Spleen (tissue), 11 donors: ENCODE results near the gene DUSP22. TPM values are rescaled to one million over a fixed set of nuclear protein-coding genes. Genes with fewer than 3 reads are reported as not detected.

Experiments
- DNase-seq: peaks from one replicate; pipeline ENCODE4 v3.0.0-alpha.2; 2020
- H3K27ac ChIP-seq, 8 donors: fragments of 200-600 bp; sonication (generic) in 7 of 8; 1 replicate in 4 of 8; 2 replicates in 4 of 8; pipeline versions ENCODE4 v1.5.0 to v1.8.0; 2016 to 2021; ENCODE audit warnings: inconsistent platforms in 4 of 8, mild to moderate bottlenecking in 4 of 8, moderate library complexity in 1 of 8
- H3K27me3 ChIP-seq, 7 donors: fragments of 200-600 bp; sonication (generic) in 6 of 7; replicated peaks in 1 of 7; 1 replicate in 4 of 7; 2 replicates in 3 of 7; pipeline versions ENCODE4 v1.5.0 to v1.8.0; 2016 to 2021; ENCODE audit warnings: inconsistent platforms in 3 of 7, mild to moderate bottlenecking in 1 of 7
- H3K36me3 ChIP-seq, 6 donors: fragments of 200-600 bp; sonication (generic) in 5 of 6; 1 replicate in 4 of 6; 2 replicates in 2 of 6; pipeline versions ENCODE4 v1.5.0 to v1.8.0; 2016 to 2021; ENCODE audit warnings: inconsistent platforms in 2 of 6
- H3K4me1 ChIP-seq, 6 donors: fragments of 200-600 bp; sonication (generic) in 5 of 6; 1 replicate in 3 of 6; 2 replicates in 3 of 6; pipeline versions ENCODE4 v1.5.0 to v1.8.0; 2016 to 2021; ENCODE audit warnings: inconsistent platforms in 3 of 6
- H3K4me3 ChIP-seq, 8 donors: fragments of 200-600 bp; sonication (generic) in 7 of 8; 1 replicate in 4 of 8; 2 replicates in 4 of 8; pipeline versions ENCODE4 v1.5.0 to v1.8.0; 2016 to 2021; ENCODE audit warnings: inconsistent platforms in 4 of 8, mild to moderate bottlenecking in 4 of 8, moderate library complexity in 2 of 8
- H3K9me3 ChIP-seq, 8 donors: fragments of 200-600 bp; sonication (generic) in 7 of 8; 1 replicate in 4 of 8; 2 replicates in 4 of 8; pipeline versions ENCODE4 v1.5.0 to v1.8.0; 2016 to 2021; ENCODE audit warnings: inconsistent platforms in 4 of 8
- CTCF ChIP-seq, 11 experiments: fragments of 200-600 bp in 7 of 11; fragments of 450-650 bp in 4 of 11; sonication (generic) in 4 of 11; IDR thresholded peaks in 8 of 11; conservative IDR thresholded peaks in 3 of 11; 1 replicate in 7 of 11; 2 replicates in 4 of 11; pipeline versions ENCODE4 v1.4.0 to v1.8.0; 2016 to 2021; ENCODE audit warnings: antibody characterized with exemption in 11 of 11, inconsistent platforms in 4 of 11, mild to moderate bottlenecking in 1 of 11
- POLR2A ChIP-seq, 3 donors: fragments of 450-650 bp; IDR thresholded peaks; one replicate each; pipeline ENCODE4 v1.5.1; 2017; ENCODE audit warnings: antibody characterized with exemption in 3 of 3, mild to moderate bottlenecking in 1 of 3
- POLR2AphosphoS5 ChIP-seq, 3 donors: sonication (generic); formaldehyde crosslinking; IDR thresholded peaks; one replicate each; pipeline ENCODE4 v1.5.1; 2017; ENCODE audit warnings: antibody characterized with exemption in 3 of 3
- WGBS, 5 donors: extraction: QIAGEN DNeasy Blood & Tissue Kit in 3 of 5; methylation state at CpG; one replicate each; pipeline versions ENCODE4 v1.1.5 to v1.1.7; 2013 to 2018; 5-methylcytosine and 5-hydroxymethylcytosine counted together
- intact Hi-C: fragments of 100-400 bp; cut with DNase I; formaldehyde crosslinking; loops from one replicate; pipeline ENCODE4 v1.15.0; 2023; ENCODE audit warnings: low total_unique reads
- polyA plus RNA-seq, 3 donors: library from polyadenylated mRNA; stranded (reverse); fragments of 200-250 nt; gene quantifications; one replicate each; pipeline ENCODE4 v1.2.1, GENCODE V29; 2013
- total RNA-seq, 7 donors: library from RNA; depleted of rRNA in 3 of 7; stranded (reverse); fragments of >200 nt in 3 of 7; fragmentation: NEBNext Ultra II Directional in 4 of 7; extraction: Animal tissue kit (Norgen Biotek cat#: 25700) in 4 of 7; gene quantifications; one replicate each; pipeline versions ENCODE4 v1.1.0 to v1.2.1, GENCODE V29; 2016 to 2021
- donor health status: healthy with polysubstance abuse.
- donor health status: DM: no; HTN: no; CAD: no; lungs with moderate emphysema.
- donor health status: DM: no; HTN: no; CAD: no.
- donor health status: Bipolar disorder and iron deficiency.
- donor health status: healthy.
- donor health status: DM: no; HTN: no; CAD: no.
- donor health status: DM: yes; HTN: yes; CAD: no.

DUSP22 gene
- total and polyA plus RNA-seq, 10 donors, result 41.2 to 120 (median 69.4) TPM

DNA sequence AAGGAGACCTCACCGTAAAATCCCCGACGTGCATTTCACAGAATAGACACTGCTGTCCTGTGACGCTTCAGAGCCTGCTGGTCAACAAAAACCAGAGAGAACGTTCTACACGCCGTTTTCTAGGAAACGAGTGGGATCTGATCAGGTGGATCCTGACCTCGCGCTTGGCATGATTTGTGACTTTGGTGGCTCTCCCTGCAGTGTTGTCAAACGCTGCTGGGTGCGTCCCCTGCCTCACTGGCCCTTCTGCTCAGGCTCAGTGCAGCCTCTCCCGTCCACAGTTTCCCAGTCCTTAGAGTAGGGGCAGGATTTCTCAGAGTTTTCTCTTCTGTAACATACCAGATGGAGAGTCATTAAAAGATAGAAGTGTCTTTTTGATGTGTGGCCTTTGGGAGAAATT is 71.6 kb downstream of the DUSP22 start:
- WGBS, 5 donors, result 89 to 95% (median 91%) methylated on average over 13 of the region's 13 CpGs
- TF ChIP-seq CTCF (IDR thresholded peaks at IDR 0.05 in 8 of 11, conservative IDR thresholded peaks at IDR 0.05 in 3 of 11), result no peak
- no peak for TF ChIP-seq POLR2A (IDR thresholded peaks at IDR 0.05)
- peak in 1 of 3 donors; percentile 7 for TF ChIP-seq POLR2AphosphoS5 (IDR thresholded peaks at IDR 0.05)
- intact Hi-C loops, result no loop called here

GRCh38 chr6:364609-365540 is 72.6 kb downstream of the DUSP22 start:
- H3K27me3 ChIP-seq, result peaks cover 0 to 7% (median 0%) of the 10 kb centered on the region in 7 donors
- no peak overlapping the region for H3K4me3 ChIP-seq
- intact Hi-C loops, result no loop called here
- WGBS, 5 donors, result 54 to 69% (median 66%) methylated on average over 11 of the region's 11 CpGs
- H3K36me3 ChIP-seq, result no peaks in the 10 kb centered on the region
- H3K4me1 ChIP-seq, result peaks cover 0 to 6% (median 0%) of the 10 kb centered on the region in 6 donors
- peaks cover 0 to 21% (median 17%) of the 10 kb centered on the region in 8 donors for H3K9me3 ChIP-seq
- no peak overlapping the region for H3K27ac ChIP-seq
- TF ChIP-seq CTCF (IDR thresholded peaks at IDR 0.05 in 8 of 11, conservative IDR thresholded peaks at IDR 0.05 in 3 of 11), result no peak
- TF ChIP-seq POLR2A (IDR thresholded peaks at IDR 0.05), result no peak
- TF ChIP-seq POLR2AphosphoS5 (IDR thresholded peaks at IDR 0.05), result no peak
- DNase-seq, result peak; percentile 76

More for the DNA sequence above, 71.6 kb downstream of the DUSP22 start:
- Histone ChIP-seq H3K4me3 (no peak overlapping the region), H3K4me1 (peaks cover 0 to 11% (median 1%) of the 10 kb centered on the region in 6 donors), H3K9me3 (peaks cover 0 to 21% (median 17%) of the 10 kb centered on the region in 8 donors), H3K27me3 (no peaks in the 10 kb centered on the region), H3K36me3 (no peaks in the 10 kb centered on the region), H3K27ac (no peak overlapping the region)
- DNase-seq, result no peak

DNA sequence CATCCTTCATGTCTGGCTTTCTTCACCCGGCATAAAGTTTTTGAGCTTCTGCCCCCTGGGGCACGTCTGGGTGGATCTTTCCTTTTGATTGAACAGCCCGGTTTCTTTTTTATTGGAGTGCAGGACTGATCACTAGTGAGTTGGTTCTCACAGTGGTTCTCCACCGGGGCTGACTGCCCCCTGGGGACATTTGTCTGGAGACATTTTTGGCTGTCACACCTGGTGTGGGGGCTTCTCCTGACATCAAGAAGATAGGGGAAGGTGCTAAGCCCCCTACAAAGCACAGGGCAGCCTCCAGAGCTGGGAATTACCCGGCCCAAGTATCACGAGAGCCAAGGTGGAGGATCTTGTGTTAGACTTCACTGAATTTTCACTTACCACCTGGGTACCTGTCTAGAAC is 73.5 kb downstream of the DUSP22 start:
- DNase-seq, result peak; percentile 77
- WGBS, 5 donors, result 60 to 73% (median 65%) methylated on average over 6 of the region's 6 CpGs
- intact Hi-C loops, result no loop called here

More for the DNA sequence above, 73.5 kb downstream of the DUSP22 start:
- Histone ChIP-seq H3K9me3 (peaks cover 0 to 21% (median 17%) of the 10 kb centered on the region in 8 donors), H3K36me3 (no peaks in the 10 kb centered on the region), H3K4me3 (no peak overlapping the region), H3K4me1 (peaks cover 0 to 4% (median 0%) of the 10 kb centered on the region in 6 donors), H3K27ac (no peak overlapping the region), H3K27me3 (peaks cover 0 to 17% (median 0%) of the 10 kb centered on the region in 7 donors)
- TF ChIP-seq POLR2A (IDR thresholded peaks at IDR 0.05) (no peak), POLR2AphosphoS5 (IDR thresholded peaks at IDR 0.05) (no peak), CTCF (IDR thresholded peaks at IDR 0.05 in 8 of 11, conservative IDR thresholded peaks at IDR 0.05 in 3 of 11) (no peak)
